NCI-H345 treated with DMSO at 0.1 percent for 48 hours (cell line): ENCODE data around the gene RNLS.

Source experiments
- DNase-seq: peaks from one replicate; lab custom pipeline; 2025; ENCODE audit not compliant: unreplicated experiment; lab: John Stamatoyannopoulos, UW

Gene RNLS

GRCh38 chr10:88553116-88553752 lies 29.9 kb downstream of the RNLS start:
- peak; percentile 28 for DNase-seq

- DNase-seq, result no peak
These were observed 31.9 kb downstream of the RNLS start for GRCh38 chr10:88551246-88551645.

- DNase-seq, result no peak
These were observed 36.6 kb downstream of the RNLS start for GRCh38 chr10:88546497-88546896.

- no peak for DNase-seq
These were observed 37.8 kb downstream of the RNLS start for GRCh38 chr10:88545359-88545758.

- DNase-seq, result no peak
These were observed 38.8 kb downstream of the RNLS start for GRCh38 chr10:88544140-88544870.

GRCh38 chr10:88542522-88542921 lies 40.6 kb downstream of the RNLS start:
- no peak for DNase-seq

- DNase-seq, result no peak
These were observed 41.9 kb downstream of the RNLS start for GRCh38 chr10:88541116-88541626.

GRCh38 chr10:88540351-88540750 lies 42.8 kb downstream of the RNLS start:
- no peak for DNase-seq

GRCh38 chr10:88538048-88538447 lies 45.1 kb downstream of the RNLS start:
- DNase-seq, result no peak

- no peak for DNase-seq
These were observed 45.8 kb downstream of the RNLS start for GRCh38 chr10:88537322-88537721.

- no peak for DNase-seq
These were observed 46.7 kb downstream of the RNLS start for GRCh38 chr10:88536437-88536836.

- DNase-seq, result no peak
These were observed 48.9 kb downstream of the RNLS start for GRCh38 chr10:88534072-88534665.

- no peak for DNase-seq
These were observed 51.6 kb downstream of the RNLS start for GRCh38 chr10:88531392-88532052.

GRCh38 chr10:88530629-88531391 lies 52.3 kb downstream of the RNLS start:
- no peak for DNase-seq

GRCh38 chr10:88530093-88530492 lies 53.0 kb downstream of the RNLS start:
- DNase-seq, result no peak

GRCh38 chr10:88528806-88529570 lies 54.1 kb downstream of the RNLS start:
- DNase-seq, result no peak

GRCh38 chr10:88528201-88528600 lies 54.9 kb downstream of the RNLS start:
- DNase-seq, result no peak

- no peak for DNase-seq
These were observed 55.9 kb downstream of the RNLS start for GRCh38 chr10:88527245-88527644.

- no peak for DNase-seq
These were observed 56.5 kb downstream of the RNLS start for GRCh38 chr10:88526501-88527105.
